Measurements from ENCODE around the gene TMEM107. TPM values are rescaled to one million over a fixed set of nuclear protein-coding genes. Genes with fewer than 3 reads are reported as not detected.

The TMEM107 gene
- total RNA-seq, 1 experiment from 2014 or later = 134 TPM

DNA sequence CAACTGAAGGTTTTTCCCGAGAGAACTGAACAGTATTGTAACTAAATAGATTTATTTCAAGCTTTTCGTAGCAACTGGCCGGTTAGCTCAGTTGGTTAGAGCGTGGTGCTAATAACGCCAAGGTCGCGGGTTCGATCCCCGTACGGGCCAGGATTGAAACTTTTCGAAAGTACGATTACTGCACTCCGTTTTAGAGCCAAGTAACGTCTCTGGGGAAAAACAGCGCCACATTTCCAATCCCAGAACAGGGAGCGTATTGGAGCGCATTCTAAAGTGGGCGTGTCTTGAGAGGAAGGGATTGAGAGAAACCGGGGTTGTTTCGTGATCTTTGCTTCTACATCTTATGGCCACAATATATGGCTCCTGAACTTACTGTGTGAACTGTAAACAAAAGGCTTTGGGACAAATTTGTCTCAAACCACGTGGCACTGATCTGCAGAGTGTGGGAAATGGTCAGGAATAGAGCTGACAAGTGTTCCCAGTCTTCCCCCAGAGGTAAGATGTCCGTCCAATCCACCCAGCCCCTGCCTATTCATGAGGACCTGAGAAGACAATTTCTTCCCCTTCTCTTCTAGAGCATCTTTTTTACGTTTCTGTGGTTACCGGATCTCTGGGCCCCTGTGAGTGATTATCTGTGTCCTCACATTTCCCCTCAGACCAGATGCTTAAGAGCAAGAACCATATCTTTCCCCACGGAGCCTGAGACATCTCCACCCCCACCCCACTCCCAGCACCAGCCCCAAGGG is 11.5 kb upstream of the TMEM107 start:
- H3K4me1 ChIP-seq (ENCODE audit: low read length) = peaks cover 45% of the 10 kb centered on the region
- H2AFZ ChIP-seq (ENCODE audit: low read length) = no peak overlapping the region
- peak; percentile 99 for DNase-seq
- H3K79me2 ChIP-seq (ENCODE audit: low read length) = peaks cover 21% of the 10 kb centered on the region
- peaks cover 12% of the 10 kb centered on the region; the same call in 1 of the 2 replicates for H4K20me1 ChIP-seq (ENCODE audit: insufficient read depth, low read depth, low read length)
- no peaks in the 10 kb centered on the region for H3K27me3 ChIP-seq (ENCODE audit: low read length)
- H3K4me3 ChIP-seq (ENCODE audit: low read length) = peak overlapping the region; percentile 73
- no peaks in the 10 kb centered on the region for H3K9me2 ChIP-seq (replicated peaks; ENCODE audit: insufficient read depth, low read length)
- H3K27ac ChIP-seq (ENCODE audit: low read length) = peak overlapping the region; percentile 86
- H3K36me3 ChIP-seq (ENCODE audit: insufficient read depth, low read length) = no peaks in the 10 kb centered on the region
- peak overlapping the region; percentile 83 for H3K9ac ChIP-seq (ENCODE audit: low read length)
- H3K4me2 ChIP-seq (ENCODE audit: low read depth, low read length, poor library complexity, severe bottlenecking) = peak overlapping the region; percentile 99
- H3K9me3 ChIP-seq (ENCODE audit: low read length) = no peaks in the 10 kb centered on the region

DNA sequence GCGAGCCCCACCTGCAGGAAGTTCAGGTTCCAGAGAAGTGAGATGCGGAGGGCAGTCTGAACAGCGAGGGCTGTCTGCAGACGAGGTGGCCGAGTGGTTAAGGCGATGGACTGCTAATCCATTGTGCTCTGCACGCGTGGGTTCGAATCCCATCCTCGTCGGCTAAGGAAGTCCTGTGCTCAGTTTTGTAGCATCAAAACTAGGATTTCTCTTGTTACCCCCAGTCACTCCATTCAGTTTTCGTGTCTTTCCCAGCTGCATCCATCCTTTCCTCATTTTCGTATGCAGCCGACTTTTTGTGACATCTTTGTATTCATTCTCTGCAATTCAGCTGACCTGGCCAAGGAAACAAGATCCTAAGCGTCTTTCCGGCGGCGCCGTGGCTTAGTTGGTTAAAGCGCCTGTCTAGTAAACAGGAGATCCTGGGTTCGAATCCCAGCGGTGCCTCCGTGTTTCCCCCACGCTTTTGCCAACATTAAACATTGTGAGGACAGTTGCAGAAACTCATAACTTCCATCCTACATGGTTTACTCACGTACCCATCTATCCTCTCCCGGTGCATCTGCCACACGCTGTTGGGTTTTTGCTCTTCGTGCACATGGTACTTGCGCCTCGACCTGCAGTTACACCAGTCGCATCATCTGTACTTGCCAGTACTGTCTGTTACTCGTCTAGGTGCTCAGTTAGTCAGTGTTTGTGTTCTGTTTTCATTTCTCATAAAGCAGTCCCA is 10.8 kb upstream of the TMEM107 start:
- peak overlapping the region; percentile 86 for H3K27ac ChIP-seq (ENCODE audit: low read length)
- no peaks in the 10 kb centered on the region for H3K9me2 ChIP-seq (replicated peaks; ENCODE audit: insufficient read depth, low read length)
- peaks cover 21% of the 10 kb centered on the region for H3K79me2 ChIP-seq (ENCODE audit: low read length)
- no peaks in the 10 kb centered on the region for H3K36me3 ChIP-seq (ENCODE audit: insufficient read depth, low read length)
- peak overlapping the region; percentile 99 for H3K4me2 ChIP-seq (ENCODE audit: low read depth, low read length, poor library complexity, severe bottlenecking)
- H3K4me1 ChIP-seq (ENCODE audit: low read length) = peaks cover 38% of the 10 kb centered on the region
- peak; percentile 98 for DNase-seq
- peak overlapping the region; percentile 73 for H3K4me3 ChIP-seq (ENCODE audit: low read length)
- H3K27me3 ChIP-seq (ENCODE audit: low read length) = no peaks in the 10 kb centered on the region
- H2AFZ ChIP-seq (ENCODE audit: low read length) = peak overlapping the region; percentile 68
- no peaks in the 10 kb centered on the region for H3K9me3 ChIP-seq (ENCODE audit: low read length)
- H4K20me1 ChIP-seq (ENCODE audit: insufficient read depth, low read depth, low read length) = peaks cover 12% of the 10 kb centered on the region; the same call in 1 of the 2 replicates
- peak overlapping the region; percentile 73 for H3K9ac ChIP-seq (ENCODE audit: low read length)

DNA sequence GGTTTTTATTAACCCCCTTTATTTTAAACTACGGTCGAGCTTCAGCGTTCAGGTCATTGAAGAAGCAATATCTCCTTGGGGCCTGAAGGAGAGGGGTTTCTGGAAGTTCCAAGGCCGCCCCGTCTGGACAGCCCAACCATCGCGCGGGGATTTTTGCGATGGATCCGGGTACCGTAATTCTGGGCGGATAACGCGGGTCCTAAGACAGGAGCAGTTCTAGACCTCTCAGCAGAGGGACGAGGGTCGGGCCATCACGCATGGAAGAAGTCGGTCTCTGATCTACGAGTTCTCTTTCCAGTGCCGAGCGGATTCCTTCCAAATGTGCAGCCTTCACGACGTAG is 10.2 kb upstream of the TMEM107 start:
- peaks cover 12% of the 10 kb centered on the region; the same call in 1 of the 2 replicates for H4K20me1 ChIP-seq (ENCODE audit: insufficient read depth, low read depth, low read length)
- H3K27me3 ChIP-seq (ENCODE audit: low read length) = no peaks in the 10 kb centered on the region
- H3K4me1 ChIP-seq (ENCODE audit: low read length) = peaks cover 34% of the 10 kb centered on the region
- no peaks in the 10 kb centered on the region for H3K9me3 ChIP-seq (ENCODE audit: low read length)
- H3K4me3 ChIP-seq (ENCODE audit: low read length) = peak overlapping the region; percentile 73
- peak overlapping the region; percentile 68 for H2AFZ ChIP-seq (ENCODE audit: low read length)
- H3K9me2 ChIP-seq (replicated peaks; ENCODE audit: insufficient read depth, low read length) = no peaks in the 10 kb centered on the region
- no peak for DNase-seq
- no peaks in the 10 kb centered on the region for H3K36me3 ChIP-seq (ENCODE audit: insufficient read depth, low read length)
- H3K4me2 ChIP-seq (ENCODE audit: low read depth, low read length, poor library complexity, severe bottlenecking) = peak overlapping the region; percentile 99
- peak overlapping the region; percentile 86 for H3K27ac ChIP-seq (ENCODE audit: low read length)
- H3K9ac ChIP-seq (ENCODE audit: low read length) = peak overlapping the region; percentile 73
- H3K79me2 ChIP-seq (ENCODE audit: low read length) = peaks cover 21% of the 10 kb centered on the region

DNA sequence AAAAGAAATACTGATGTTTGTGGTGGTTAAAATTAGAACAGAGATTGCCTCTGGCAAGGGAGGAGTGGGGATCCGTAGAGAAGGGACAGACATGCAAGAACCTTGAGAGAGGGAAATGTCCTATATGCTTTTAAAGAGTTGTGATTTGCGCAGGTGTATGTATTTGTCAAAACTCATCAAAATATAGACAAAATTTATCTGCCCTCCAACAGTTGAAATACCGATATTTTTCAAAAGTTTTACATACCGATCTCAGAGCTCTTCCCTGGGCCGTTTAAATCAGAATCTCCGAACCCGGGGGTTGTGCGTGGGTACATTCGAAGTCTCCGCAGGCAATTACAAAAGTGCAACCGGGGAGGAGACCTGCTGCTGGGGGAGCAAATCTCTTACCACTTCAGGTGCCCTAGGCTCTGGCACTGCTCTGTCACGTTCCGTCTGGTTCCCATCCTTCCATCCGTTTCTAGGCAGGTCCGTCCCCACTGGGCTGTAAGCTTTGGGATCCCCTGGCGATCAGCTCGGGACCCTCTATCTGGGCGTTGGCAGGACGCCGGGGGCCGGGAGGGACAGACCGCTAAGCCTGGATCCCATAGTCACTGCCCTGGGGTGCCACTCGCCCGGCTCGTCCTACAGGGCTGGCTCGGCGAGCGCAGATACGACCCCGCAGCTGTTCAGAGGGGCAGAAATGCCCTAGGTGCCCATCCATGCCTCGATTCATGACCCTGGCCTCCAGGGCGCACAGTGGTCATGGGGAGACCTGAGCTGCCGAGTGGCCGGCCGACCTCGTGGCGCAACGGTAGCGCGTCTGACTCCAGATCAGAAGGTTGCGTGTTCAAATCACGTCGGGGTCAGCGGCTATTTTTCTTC is 9.6 kb upstream of the TMEM107 start:
- H3K4me1 ChIP-seq (ENCODE audit: low read length) = peaks cover 31% of the 10 kb centered on the region
- peak overlapping the region; percentile 99 for H3K4me2 ChIP-seq (ENCODE audit: low read depth, low read length, poor library complexity, severe bottlenecking)
- no peaks in the 10 kb centered on the region for H3K9me2 ChIP-seq (replicated peaks; ENCODE audit: insufficient read depth, low read length)

DNA sequence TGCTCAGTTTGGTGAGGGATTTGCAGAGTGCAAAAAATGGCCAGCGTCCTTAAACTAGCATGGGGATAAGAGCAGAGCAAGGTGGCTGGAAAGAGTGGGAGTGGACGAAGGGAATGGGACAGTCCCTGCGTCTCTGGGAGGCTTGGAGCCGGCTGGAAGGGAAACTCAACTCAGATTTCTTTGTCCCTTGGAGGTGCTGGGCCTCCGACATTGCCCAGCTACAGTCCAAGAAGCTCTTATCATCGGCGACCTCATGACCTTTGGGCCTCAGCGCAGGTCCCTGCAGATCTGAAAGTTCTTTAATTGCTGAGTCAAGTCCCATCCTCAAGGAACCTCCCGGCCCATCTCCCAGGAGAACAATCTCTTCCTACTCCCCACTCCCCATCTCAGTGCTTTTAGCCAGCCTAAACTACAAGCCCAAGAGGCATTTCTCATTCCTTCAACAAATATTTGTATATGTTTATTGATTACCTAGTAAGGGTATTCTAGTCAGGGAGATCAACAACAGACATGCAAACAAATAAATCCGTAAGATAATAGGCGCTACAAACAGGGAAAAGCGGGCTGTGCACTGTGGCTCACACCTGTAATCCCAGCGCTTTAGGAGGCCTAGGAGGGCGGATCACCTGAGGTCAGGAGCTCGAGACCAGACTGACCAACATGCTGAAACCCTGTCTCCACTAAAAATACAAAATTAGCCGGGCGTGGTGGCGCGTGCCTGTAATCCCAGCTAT is 985 bp upstream of the TMEM107 start:
- no peaks in the 10 kb centered on the region for H4K20me1 ChIP-seq (ENCODE audit: insufficient read depth, low read depth, low read length)

More for the DNA sequence above, 9.6 kb upstream of the TMEM107 start:
- peak; percentile 94 for DNase-seq
- H3K36me3 ChIP-seq (ENCODE audit: insufficient read depth, low read length) = no peaks in the 10 kb centered on the region
- H3K9ac ChIP-seq (ENCODE audit: low read length) = peak overlapping the region; percentile 73
- peaks cover 21% of the 10 kb centered on the region for H3K79me2 ChIP-seq (ENCODE audit: low read length)
- H2AFZ ChIP-seq (ENCODE audit: low read length) = peak overlapping the region; percentile 96
- no peaks in the 10 kb centered on the region for H3K9me3 ChIP-seq (ENCODE audit: low read length)
- no peaks in the 10 kb centered on the region for H3K27me3 ChIP-seq (ENCODE audit: low read length)
- H3K4me3 ChIP-seq (ENCODE audit: low read length) = peak overlapping the region; percentile 73
- peak overlapping the region; percentile 86 for H3K27ac ChIP-seq (ENCODE audit: low read length)
- H4K20me1 ChIP-seq (ENCODE audit: insufficient read depth, low read depth, low read length) = peaks cover 12% of the 10 kb centered on the region; the same call in 1 of the 2 replicates

DNA sequence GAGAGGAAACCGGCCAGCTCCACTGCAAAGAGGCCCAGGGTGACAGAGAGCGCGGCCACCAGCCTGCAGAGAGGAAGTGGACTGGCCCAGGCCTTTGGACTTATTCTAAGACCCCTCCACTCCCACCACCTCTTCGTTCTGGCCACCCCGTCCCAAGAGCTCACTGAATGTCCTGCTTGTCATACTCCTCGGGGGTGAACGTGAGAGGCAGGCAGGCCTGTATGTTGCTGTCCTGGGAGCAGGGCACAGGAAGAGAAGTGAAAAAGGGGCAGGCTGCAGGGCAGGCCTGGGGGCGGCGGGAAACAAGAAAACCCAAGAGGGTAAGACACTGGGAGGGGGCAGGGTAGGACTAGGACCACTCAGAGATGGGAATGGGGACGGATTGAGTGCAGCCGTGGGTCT is 384 bp downstream of the TMEM107 start:
- Histone ChIP-seq H3K4me2 (ENCODE audit: low read depth, low read length, poor library complexity, severe bottlenecking) (peak overlapping the region; percentile 92), H3K9me3 (ENCODE audit: low read length) (no peaks in the 10 kb centered on the region), H3K9me2 (replicated peaks; ENCODE audit: insufficient read depth, low read length) (no peaks in the 10 kb centered on the region), H3K36me3 (ENCODE audit: insufficient read depth, low read length) (no peaks in the 10 kb centered on the region), H3K9ac (ENCODE audit: low read length) (peak overlapping the region; percentile 96), H3K27me3 (ENCODE audit: low read length) (no peaks in the 10 kb centered on the region), H3K4me3 (ENCODE audit: low read length) (peak overlapping the region; percentile 99), H4K20me1 (ENCODE audit: insufficient read depth, low read depth, low read length) (no peaks in the 10 kb centered on the region), H3K4me1 (ENCODE audit: low read length) (peaks cover 37% of the 10 kb centered on the region), H3K27ac (ENCODE audit: low read length) (peak overlapping the region; percentile 80), H3K79me2 (ENCODE audit: low read length) (peaks cover 11% of the 10 kb centered on the region), H2AFZ (ENCODE audit: low read length) (peak overlapping the region; percentile 91)
- DNase-seq = peak; percentile 54

More for the DNA sequence above, 985 bp upstream of the TMEM107 start:
- H3K4me3 ChIP-seq (ENCODE audit: low read length) = peak overlapping the region; percentile 99
- peak overlapping the region; percentile 91 for H2AFZ ChIP-seq (ENCODE audit: low read length)
- no peaks in the 10 kb centered on the region for H3K27me3 ChIP-seq (ENCODE audit: low read length)
- peaks cover 37% of the 10 kb centered on the region for H3K4me1 ChIP-seq (ENCODE audit: low read length)
- H3K4me2 ChIP-seq (ENCODE audit: low read depth, low read length, poor library complexity, severe bottlenecking) = peak overlapping the region; percentile 92
- peak overlapping the region; percentile 80; the same call in 1 of the 2 replicates for H3K27ac ChIP-seq (ENCODE audit: low read length)
- H3K9me3 ChIP-seq (ENCODE audit: low read length) = no peaks in the 10 kb centered on the region
- H3K9me2 ChIP-seq (replicated peaks; ENCODE audit: insufficient read depth, low read length) = no peaks in the 10 kb centered on the region
- DNase-seq = no peak
- no peaks in the 10 kb centered on the region for H3K36me3 ChIP-seq (ENCODE audit: insufficient read depth, low read length)
- H3K79me2 ChIP-seq (ENCODE audit: low read length) = peaks cover 11% of the 10 kb centered on the region
- peak overlapping the region; percentile 96 for H3K9ac ChIP-seq (ENCODE audit: low read length)

DNA sequence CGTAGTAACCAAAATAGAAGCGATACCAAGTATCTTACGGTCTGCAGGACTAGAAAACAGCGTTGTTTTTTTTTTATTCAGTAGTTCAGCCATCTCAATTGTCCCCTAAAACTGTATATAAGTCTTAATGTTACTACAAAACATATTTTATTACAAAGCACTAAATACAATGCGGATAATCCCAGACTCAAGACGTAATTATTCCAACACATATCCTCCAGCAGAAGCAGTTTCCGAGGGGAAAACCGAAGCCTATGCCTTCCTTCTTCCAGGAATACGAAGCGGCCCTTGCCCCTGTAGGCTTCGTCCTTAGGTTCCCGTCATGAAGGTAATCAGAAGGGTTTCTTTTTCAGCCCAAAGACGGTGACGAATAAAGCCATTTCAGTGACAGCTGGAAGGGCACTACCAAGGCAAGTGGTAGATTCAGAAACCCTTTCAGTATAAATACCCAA is 2.3 kb downstream of the TMEM107 start:
- H3K27ac ChIP-seq (ENCODE audit: low read length) = peak overlapping the region; percentile 88
- peak overlapping the region; percentile 92 for H3K4me2 ChIP-seq (ENCODE audit: low read depth, low read length, poor library complexity, severe bottlenecking)
- peak overlapping the region; percentile 99 for H3K4me3 ChIP-seq (ENCODE audit: low read length)
- H3K9ac ChIP-seq (ENCODE audit: low read length) = peak overlapping the region; percentile 71
- H3K36me3 ChIP-seq (ENCODE audit: insufficient read depth, low read length) = no peaks in the 10 kb centered on the region
- DNase-seq = no peak
- H3K27me3 ChIP-seq (ENCODE audit: low read length) = no peaks in the 10 kb centered on the region
- no peaks in the 10 kb centered on the region for H3K9me3 ChIP-seq (ENCODE audit: low read length)
- no peaks in the 10 kb centered on the region for H4K20me1 ChIP-seq (ENCODE audit: insufficient read depth, low read depth, low read length)
- peaks cover 37% of the 10 kb centered on the region for H3K4me1 ChIP-seq (ENCODE audit: low read length)
- H2AFZ ChIP-seq (ENCODE audit: low read length) = no peak overlapping the region
- H3K79me2 ChIP-seq (ENCODE audit: low read length) = peaks cover 11% of the 10 kb centered on the region
- H3K9me2 ChIP-seq (replicated peaks; ENCODE audit: insufficient read depth, low read length) = no peaks in the 10 kb centered on the region

Data from Karpas-422 (cell line).